ENCODE data around the gene TMC8. TPM values are rescaled to one million over a fixed set of nuclear protein-coding genes. Genes with fewer than 3 reads are reported as not detected.

The TMC8 gene
- total and polyA plus RNA-seq, 2 donors (not counting 3 experiments of a cell fraction or from before 2014, with no cell fraction given), result 0.07 to 1.3 TPM

DNA sequence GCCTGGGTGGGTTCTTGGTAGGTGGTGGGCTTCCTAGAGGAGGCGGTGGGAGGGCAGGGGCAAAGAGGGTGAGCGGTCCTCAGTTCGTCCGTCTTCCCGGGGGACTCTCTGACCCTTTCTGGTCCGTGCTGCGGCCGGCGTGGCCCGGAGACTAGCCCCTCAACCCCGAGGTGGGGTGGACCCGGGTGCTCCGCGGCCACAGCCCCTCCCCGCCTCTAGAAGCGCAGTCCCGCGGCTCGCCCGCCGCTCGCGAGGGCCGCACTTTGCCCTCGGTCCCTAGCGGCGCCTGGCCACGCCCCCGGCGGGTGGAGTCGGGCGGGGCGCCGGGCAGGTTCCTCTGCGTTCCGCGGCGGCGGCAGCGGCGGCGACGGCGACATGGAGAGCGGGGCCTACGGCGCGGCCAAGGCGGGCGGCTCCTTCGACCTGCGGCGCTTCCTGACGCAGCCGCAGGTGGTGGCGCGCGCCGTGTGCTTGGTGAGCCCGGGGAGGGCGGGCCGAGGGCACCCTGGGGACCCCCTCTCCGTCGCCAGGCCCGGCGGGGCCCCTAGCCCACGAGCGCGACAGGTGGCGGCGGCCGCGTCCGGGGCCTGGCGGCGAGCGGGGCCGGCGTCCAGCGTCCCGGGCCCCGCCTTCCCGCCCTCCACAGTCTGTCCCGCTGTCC is 37.8 kb downstream of the TMC8 start, which contains the start of gene SYNGR2:
Gene SYNGR2, plus strand, starts transcription at position 340 of the 661 bp plus-strand sequence. Its CDS starts 36 bp downstream, at position 376.
- H3K4me2 ChIP-seq (ENCODE audit: insufficient read depth, low read length), result peak within 1 kb of the TSS; percentile 59
- intact Hi-C loops (cut with micrococcal nuclease) (loop anchor here (2.0 to 5.0 kb wide), 2 partner anchors 28 to 36 kb away; partner anchors contain the start of gene TMC8), dilution Hi-C loops (cut with MboI; ENCODE audit: extremely low pct_ligation_motif_present, low sequenced_read_pairs) (no loop called here)
- H3K4me1 ChIP-seq (ENCODE audit: control insufficient read depth, extremely low read depth, insufficient read depth, low read length), result peaks cover 2% of the 10 kb centered on the region
- no peaks in the 10 kb centered on the region for H3K79me2 ChIP-seq (ENCODE audit: control insufficient read depth, insufficient read depth, low read length)
- peaks cover 0 to 6% of the 10 kb centered on the region in 2 experiments for H3K36me3 ChIP-seq (ENCODE audit: control insufficient read depth in 2 of 2, extremely low read depth in 1 of 2, insufficient read depth in 2 of 2, low read length in 2 of 2)
- peak within 1 kb of the TSS; percentile 56 for H3K9ac ChIP-seq (replicated peaks; ENCODE audit: extremely low read depth, insufficient read depth, low read length)
- no peaks in the 10 kb centered on the region for H4K20me1 ChIP-seq (replicated peaks; ENCODE audit: control insufficient read depth, extremely low read depth, insufficient read depth, low read length)
- no TSS peak for BruUV-seq (replicated peaks)
- ChIA-PET POLR2A (no interaction called here), CTCF (interaction anchor here (1.8 kb wide), 1 partner anchor 83 kb away, joined by 8 read pairs; no protein-coding TSS in a partner anchor)
- FAIRE-seq (peak; percentile 78), DNase-seq (ENCODE audit: low read depth, low spot score) (peak; percentile 57)
- no peak within 1 kb of the TSS for H3K27ac ChIP-seq (ENCODE audit: insufficient read depth, low read depth, low read length)
- peak within 1 kb of the TSS; percentile 24 to 74 (median 74) for H3K4me3 ChIP-seq (replicated peaks in 1 of 3; ENCODE audit: insufficient read depth in 1 of 3, low read depth in 1 of 3, low read length in 3 of 3)
- no peak for TF ChIP-seq GATA2 (IDR thresholded peaks at IDR 0.05; ENCODE audit: insufficient read depth, insufficient read length, low read depth, low read length)
- TF ChIP-seq, protein P1, sequence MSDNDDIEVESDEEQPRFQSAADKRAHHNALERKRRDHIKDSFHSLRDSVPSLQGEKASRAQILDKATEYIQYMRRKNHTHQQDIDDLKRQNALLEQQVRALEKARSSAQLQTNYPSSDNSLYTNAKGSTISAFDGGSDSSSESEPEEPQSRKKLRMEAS (IDR thresholded peaks at IDR 0.05; ENCODE audit: insufficient read depth, insufficient read length), result no peak
- peak; percentile 72 for TF ChIP-seq POLR2AphosphoS5 (IDR thresholded peaks at IDR 0.05; ENCODE audit: insufficient read depth, low read depth, low read length)
- TF ChIP-seq JUN (IDR thresholded peaks at IDR 0.05; ENCODE audit: borderline replicate concordance, insufficient read depth, insufficient read length, low read depth), result no peak
- TF ChIP-seq POLR2A (IDR thresholded peaks at IDR 0.05; ENCODE audit: low read depth, low read length), result peak; percentile 68
- no peaks in the 10 kb centered on the region for H3K9me1 ChIP-seq (replicated peaks; ENCODE audit: control insufficient read depth, extremely low read depth, insufficient read depth, low read length)
- H3K9me3 ChIP-seq (replicated peaks; ENCODE audit: control insufficient read depth, insufficient read depth, low read length), result no peaks in the 10 kb centered on the region
- no peaks in the 10 kb centered on the region for H3K27me3 ChIP-seq (ENCODE audit: control insufficient read depth in 2 of 2, insufficient read depth in 2 of 2, low read length in 2 of 2)
- H2AFZ ChIP-seq (ENCODE audit: low read depth, low read length), result peak within 1 kb of the TSS; percentile 53
